Measurements from ENCODE around the gene EXOC3L1. TPM values are rescaled to one million over a fixed set of nuclear protein-coding genes. Genes with fewer than 3 reads are reported as not detected.

The EXOC3L1 gene
- total RNA-seq, 2 donors from 2014 or later: not detected

- H3K4me3 Mint-ChIP-seq: peak overlapping the region; percentile 100
- no peaks in the 10 kb centered on the region for H3K27me3 Mint-ChIP-seq
- H3K27ac Mint-ChIP-seq: peak overlapping the region; percentile 99
- ATAC-seq (no peak), DNase-seq (no peak)
- H3K36me3 Mint-ChIP-seq (ENCODE audit: low read depth): peaks cover 2% of the 10 kb centered on the region
- no peaks in the 10 kb centered on the region for H3K9me3 ChIP-seq (ENCODE audit: control insufficient read depth, low read length, poor library complexity, severe bottlenecking)
- peaks cover 48% of the 10 kb centered on the region for H3K4me1 Mint-ChIP-seq
These were observed 38.3 kb upstream of the EXOC3L1 start for GRCh38 chr16:67228034-67228785.

GRCh38 chr16:67227567-67227921 is 37.6 kb upstream of the EXOC3L1 start:
- peaks cover 50% of the 10 kb centered on the region for H3K4me1 Mint-ChIP-seq
- no peaks in the 10 kb centered on the region for H3K27me3 Mint-ChIP-seq
- peaks cover 2% of the 10 kb centered on the region for H3K36me3 Mint-ChIP-seq (ENCODE audit: low read depth)
- no peaks in the 10 kb centered on the region for H3K9me3 ChIP-seq (ENCODE audit: control insufficient read depth, low read length, poor library complexity, severe bottlenecking)
- peak overlapping the region; percentile 99 for H3K27ac Mint-ChIP-seq
- H3K4me3 Mint-ChIP-seq: peak overlapping the region; percentile 100
- no peak for ATAC-seq
- no peak for DNase-seq

- DNase-seq: peak; percentile 91 to 97 (median 95)
- Mint-ChIP-seq H3K4me1 (peaks cover 50% of the 10 kb centered on the region), H3K27me3 (no peaks in the 10 kb centered on the region), H3K36me3 (ENCODE audit: low read depth) (peaks cover 2% of the 10 kb centered on the region), H3K27ac (peak within 1 kb of the TSS; percentile 99), H3K4me3 (peak within 1 kb of the TSS; percentile 100)
- H3K9me3 ChIP-seq (ENCODE audit: control insufficient read depth, low read length, poor library complexity, severe bottlenecking): no peaks in the 10 kb centered on the region
- peak; percentile 97 for ATAC-seq
These were observed 37.0 kb upstream of the EXOC3L1 start, which contains the start of gene TMEM208 for GRCh38 chr16:67226804-67227566. Gene TMEM208 (plus strand): TSS chr16:67227130. CDS start chr16:67227219, 89 bp downstream.

- Mint-ChIP-seq H3K36me3 (ENCODE audit: low read depth) (peaks cover 2% of the 10 kb centered on the region), H3K4me1 (peaks cover 50% of the 10 kb centered on the region), H3K27ac (peak overlapping the region; percentile 99), H3K4me3 (peak overlapping the region; percentile 100), H3K27me3 (no peaks in the 10 kb centered on the region)
- ATAC-seq (no peak), DNase-seq (no peak)
- no peaks in the 10 kb centered on the region for H3K9me3 ChIP-seq (ENCODE audit: control insufficient read depth, low read length, poor library complexity, severe bottlenecking)
These were observed 36.4 kb upstream of the EXOC3L1 start for GRCh38 chr16:67226295-67226803.

- ATAC-seq (no peak), DNase-seq (no peak)
- Mint-ChIP-seq H3K27ac (peak overlapping the region; percentile 87), H3K36me3 (ENCODE audit: low read depth) (peaks cover 5% of the 10 kb centered on the region), H3K27me3 (no peaks in the 10 kb centered on the region), H3K4me3 (peak overlapping the region; percentile 43), H3K4me1 (peaks cover 50% of the 10 kb centered on the region)
- H3K9me3 ChIP-seq (ENCODE audit: control insufficient read depth, low read length, poor library complexity, severe bottlenecking): no peaks in the 10 kb centered on the region
These were observed 34.1 kb upstream of the EXOC3L1 start for GRCh38 chr16:67223992-67224391.

- H3K9me3 ChIP-seq (ENCODE audit: control insufficient read depth, low read length, poor library complexity, severe bottlenecking): no peaks in the 10 kb centered on the region
- no peak for ATAC-seq
- peaks cover 5% of the 10 kb centered on the region for H3K36me3 Mint-ChIP-seq (ENCODE audit: low read depth)
- peaks cover 17% of the 10 kb centered on the region for H3K4me1 Mint-ChIP-seq
- DNase-seq: no peak
- H3K27me3 Mint-ChIP-seq: no peaks in the 10 kb centered on the region
- peak overlapping the region; percentile 56 for H3K27ac Mint-ChIP-seq
- no peak overlapping the region for H3K4me3 Mint-ChIP-seq
These were observed 26.9 kb upstream of the EXOC3L1 start for GRCh38 chr16:67216612-67217490.

- no peak overlapping the region for H3K4me3 Mint-ChIP-seq
- no peak overlapping the region for H3K27ac Mint-ChIP-seq
These were observed 25.8 kb upstream of the EXOC3L1 start for GRCh38 chr16:67215706-67216105.

GRCh38 chr16:67213197-67214019 is 23.5 kb upstream of the EXOC3L1 start:
- Mint-ChIP-seq H3K36me3 (ENCODE audit: low read depth) (peaks cover 3% of the 10 kb centered on the region), H3K4me3 (no peak overlapping the region), H3K4me1 (peaks cover 17% of the 10 kb centered on the region), H3K27ac (no peak overlapping the region), H3K27me3 (no peaks in the 10 kb centered on the region)
- ATAC-seq (no peak), DNase-seq (no peak)
- no peaks in the 10 kb centered on the region for H3K9me3 ChIP-seq (ENCODE audit: control insufficient read depth, low read length, poor library complexity, severe bottlenecking)

More at GRCh38 chr16:67215706-67216105, 25.8 kb upstream of the EXOC3L1 start:
- H3K27me3 Mint-ChIP-seq: no peaks in the 10 kb centered on the region
- H3K4me1 Mint-ChIP-seq: peaks cover 15% of the 10 kb centered on the region
- H3K36me3 Mint-ChIP-seq (ENCODE audit: low read depth): peaks cover 5% of the 10 kb centered on the region
- ATAC-seq: no peak
- no peak for DNase-seq
- H3K9me3 ChIP-seq (ENCODE audit: control insufficient read depth, low read length, poor library complexity, severe bottlenecking): no peaks in the 10 kb centered on the region

GRCh38 chr16:67212766-67213165 is 22.8 kb upstream of the EXOC3L1 start:
- Mint-ChIP-seq H3K27ac (no peak overlapping the region), H3K4me1 (peaks cover 17% of the 10 kb centered on the region), H3K27me3 (no peaks in the 10 kb centered on the region), H3K36me3 (ENCODE audit: low read depth) (peaks cover 3% of the 10 kb centered on the region), H3K4me3 (no peak overlapping the region)
- ATAC-seq (no peak), DNase-seq (no peak)
- H3K9me3 ChIP-seq (ENCODE audit: control insufficient read depth, low read length, poor library complexity, severe bottlenecking): no peaks in the 10 kb centered on the region

- no peaks in the 10 kb centered on the region for H3K9me3 ChIP-seq (ENCODE audit: control insufficient read depth, low read length, poor library complexity, severe bottlenecking)
- Mint-ChIP-seq H3K27ac (no peak overlapping the region), H3K27me3 (no peaks in the 10 kb centered on the region), H3K4me3 (no peak overlapping the region), H3K36me3 (ENCODE audit: low read depth) (no peaks in the 10 kb centered on the region), H3K4me1 (peaks cover 11% of the 10 kb centered on the region)
- no peak for DNase-seq
- ATAC-seq: no peak
These were observed 21.7 kb upstream of the EXOC3L1 start for GRCh38 chr16:67211674-67212073.

GRCh38 chr16:67210069-67210937 is 20.4 kb upstream of the EXOC3L1 start:
- Mint-ChIP-seq H3K27ac (no peak overlapping the region), H3K27me3 (no peaks in the 10 kb centered on the region), H3K4me1 (peaks cover 3% of the 10 kb centered on the region), H3K36me3 (ENCODE audit: low read depth) (no peaks in the 10 kb centered on the region), H3K4me3 (no peak overlapping the region)
- ATAC-seq: no peak
- H3K9me3 ChIP-seq (ENCODE audit: control insufficient read depth, low read length, poor library complexity, severe bottlenecking): no peaks in the 10 kb centered on the region
- no peak for DNase-seq
